ENCODE data around the gene RASA3. TPM values are rescaled to one million over a fixed set of nuclear protein-coding genes. Genes with fewer than 3 reads are reported as not detected.

RASA3 gene
- total RNA-seq, 2 donors from 2014 or later, result 6.5 to 9.0 TPM

GRCh38 chr13:113967206-113967720 is 165.2 kb downstream of the RASA3 start:
- intact Hi-C loops (cut with DNase I, micrococcal nuclease), result no loop called here
- DNase-seq (no peak), ATAC-seq (no peak)

GRCh38 chr13:113965968-113966884 is 166.2 kb downstream of the RASA3 start:
- DNase-seq (no peak), ATAC-seq (no peak)
- intact Hi-C loops (cut with DNase I, micrococcal nuclease), result no loop called here

DNA sequence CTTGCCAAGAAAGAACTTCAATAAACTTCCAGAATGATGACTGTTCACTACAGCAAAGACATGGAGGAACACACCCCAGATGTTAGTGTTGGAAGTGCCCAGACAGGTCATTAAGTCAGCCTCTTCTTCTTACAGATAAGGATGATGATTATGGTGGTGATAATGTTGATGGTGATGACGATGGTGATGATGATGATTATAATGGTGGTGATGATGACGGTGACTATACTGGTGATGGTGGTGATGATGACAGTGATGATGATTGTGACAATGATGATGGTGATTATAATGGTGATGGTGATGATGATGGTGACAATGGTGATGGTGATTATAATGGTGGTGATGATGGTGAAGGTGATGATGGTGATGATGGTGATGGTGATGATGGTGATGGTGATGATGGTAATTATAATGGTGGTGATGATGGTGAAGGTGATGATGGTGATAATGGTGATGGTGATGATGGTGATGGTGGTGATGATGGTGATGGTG is 167.0 kb downstream of the RASA3 start:
- DNase-seq (no peak), ATAC-seq (no peak)
- intact Hi-C loops (cut with DNase I, micrococcal nuclease), result no loop called here

DNA sequence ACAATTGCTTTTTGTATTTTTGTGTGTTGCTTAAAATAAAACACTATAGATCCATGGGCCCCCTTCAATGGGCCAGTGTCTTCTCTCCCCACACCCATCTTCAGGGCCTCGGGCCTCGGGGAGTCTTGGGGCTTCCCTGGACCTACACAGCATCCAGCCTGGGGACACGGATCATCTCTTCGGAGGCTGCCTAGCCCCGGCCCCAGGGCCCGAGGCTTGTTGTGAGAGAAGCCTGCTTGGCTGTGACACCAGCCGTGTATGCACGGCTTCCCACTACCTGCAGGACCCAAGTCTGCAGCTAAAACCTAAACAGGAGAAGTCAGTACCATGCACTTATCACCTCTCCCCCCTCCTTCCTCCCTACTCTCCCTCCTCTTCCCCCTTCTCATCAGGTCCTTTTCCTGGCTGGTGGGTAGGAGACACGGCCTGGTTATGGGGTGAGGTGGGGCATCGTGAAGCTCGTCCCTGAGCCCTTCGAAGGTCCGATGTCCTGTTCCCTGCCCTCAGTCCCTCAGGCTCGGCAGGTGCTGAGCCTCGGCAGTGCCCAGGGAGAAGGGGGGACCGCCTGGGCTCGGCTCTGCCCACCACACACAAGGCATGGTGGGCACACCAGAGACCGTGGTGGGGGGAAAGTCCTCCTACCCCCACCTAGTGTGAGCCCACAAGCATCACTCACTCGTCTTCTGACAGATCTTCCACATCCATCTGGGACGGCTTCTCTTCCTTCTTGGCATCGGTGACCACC is 168.0 kb downstream of the RASA3 start:
- no peak for ATAC-seq
- DNase-seq, result no peak
- intact Hi-C loops (cut with DNase I, micrococcal nuclease), result no loop called here

DNA sequence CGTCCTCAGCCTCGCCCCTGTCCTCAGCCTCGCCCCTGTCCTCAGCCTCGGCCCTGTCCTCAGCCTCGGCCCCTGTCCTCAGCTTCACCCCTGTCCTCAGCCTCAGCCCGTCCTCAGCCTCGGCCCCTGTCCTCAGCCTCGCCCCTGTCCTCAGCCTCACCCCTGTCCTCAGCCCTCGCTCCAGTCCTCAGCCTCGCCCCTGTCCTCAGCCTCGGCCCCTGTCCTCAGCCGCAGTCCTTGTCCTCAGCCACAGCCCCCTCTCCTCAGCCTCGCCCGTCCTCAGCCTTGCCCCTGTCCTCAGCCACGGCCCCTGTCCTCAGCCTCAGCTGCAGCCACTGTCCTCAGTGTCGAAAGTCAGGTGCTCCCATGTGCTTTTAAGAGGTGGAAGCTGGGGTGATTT is 169.0 kb downstream of the RASA3 start:
- intact Hi-C loops (cut with DNase I, micrococcal nuclease), result no loop called here
- DNase-seq (no peak), ATAC-seq (no peak)

DNA sequence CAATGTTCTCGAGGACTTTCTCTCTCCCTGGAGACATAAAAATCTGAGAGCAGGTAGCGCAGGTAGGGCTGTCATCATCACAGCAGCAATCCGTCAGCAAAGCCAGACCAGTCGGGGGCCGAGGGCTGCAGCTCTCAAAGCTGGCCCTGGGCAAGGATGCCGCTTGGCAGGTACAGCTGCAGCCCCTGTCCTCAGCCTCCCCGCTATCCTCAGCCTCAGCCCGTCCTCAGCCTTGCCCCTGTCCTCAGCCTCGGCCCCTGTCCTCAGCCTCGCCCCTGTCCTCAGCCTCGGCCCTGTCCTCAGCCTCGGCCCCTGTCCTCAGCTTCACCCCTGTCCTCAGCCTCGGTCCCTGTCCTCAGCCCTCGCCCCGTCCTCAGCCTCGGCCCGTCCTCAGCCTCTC is 169.4 kb downstream of the RASA3 start:
- no peak for ATAC-seq
- intact Hi-C loops (cut with DNase I, micrococcal nuclease), result no loop called here
- DNase-seq, result no peak

- intact Hi-C loops (cut with DNase I, micrococcal nuclease), result no loop called here
- ATAC-seq (no peak), DNase-seq (no peak)
These were observed 170.0 kb downstream of the RASA3 start for GRCh38 chr13:113962386-113962785.

DNA sequence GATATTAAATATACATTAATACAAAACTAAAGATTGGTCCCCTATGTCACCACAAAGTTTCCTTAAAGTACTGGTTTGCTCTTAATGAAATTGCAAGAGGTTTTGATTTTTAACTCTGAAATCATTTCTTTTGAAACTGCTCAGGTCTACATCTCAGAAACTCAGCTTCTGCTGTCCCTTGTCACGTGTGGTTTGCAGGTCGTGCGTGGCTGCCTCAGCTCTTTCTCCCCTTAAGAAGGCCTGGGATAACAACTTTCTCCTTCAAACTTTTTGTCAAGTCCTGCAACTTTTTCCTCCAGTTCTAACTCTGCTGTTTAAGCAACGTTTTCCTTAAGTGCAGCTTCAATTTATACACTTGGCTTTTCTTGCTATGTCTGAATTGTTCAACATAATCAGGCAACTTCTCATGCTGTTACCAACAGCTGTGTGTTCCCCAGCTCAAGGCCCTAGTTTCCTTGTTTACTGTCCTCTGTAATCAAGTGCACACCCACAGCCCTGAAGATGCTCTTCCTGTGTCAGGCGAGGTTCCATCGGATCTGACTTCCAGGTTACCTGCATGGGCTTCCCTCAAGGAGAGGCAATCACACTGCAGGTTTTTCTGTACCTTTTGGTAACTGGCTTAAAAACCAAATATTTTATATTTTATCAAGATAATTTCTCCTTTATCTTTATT is 172.0 kb downstream of the RASA3 start:
- DNase-seq, result peak in 1 of 2 donors; percentile 2
- intact Hi-C loops (cut with DNase I, micrococcal nuclease), result no loop called here
- ATAC-seq, result peak; percentile 71

- intact Hi-C loops (cut with DNase I, micrococcal nuclease), result no loop called here
- DNase-seq (no peak), ATAC-seq (no peak)
These were observed 173.2 kb downstream of the RASA3 start for GRCh38 chr13:113959198-113959597.

DNA sequence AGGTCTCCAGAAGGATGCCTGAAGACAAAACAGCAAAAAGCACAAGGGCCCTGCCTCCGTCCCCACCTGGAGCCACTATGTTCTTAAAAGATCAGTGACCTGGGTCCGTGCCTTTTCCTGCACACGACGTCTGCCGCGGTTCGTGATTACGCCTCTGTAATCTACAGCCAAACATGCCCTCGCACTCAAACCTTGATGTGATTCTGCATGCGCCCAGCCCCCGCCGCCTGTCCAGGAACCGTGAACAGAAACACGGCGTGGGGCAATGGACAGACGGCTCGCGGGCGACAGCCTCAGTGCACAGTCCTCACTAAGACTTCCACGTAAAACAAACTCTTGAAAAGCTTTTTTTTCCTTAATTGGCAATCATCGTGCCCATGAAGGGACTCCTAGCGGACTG is 174.1 kb downstream of the RASA3 start:
- intact Hi-C loops (cut with DNase I, micrococcal nuclease), result no loop called here
- ATAC-seq, result no peak
- no peak for DNase-seq

DNA sequence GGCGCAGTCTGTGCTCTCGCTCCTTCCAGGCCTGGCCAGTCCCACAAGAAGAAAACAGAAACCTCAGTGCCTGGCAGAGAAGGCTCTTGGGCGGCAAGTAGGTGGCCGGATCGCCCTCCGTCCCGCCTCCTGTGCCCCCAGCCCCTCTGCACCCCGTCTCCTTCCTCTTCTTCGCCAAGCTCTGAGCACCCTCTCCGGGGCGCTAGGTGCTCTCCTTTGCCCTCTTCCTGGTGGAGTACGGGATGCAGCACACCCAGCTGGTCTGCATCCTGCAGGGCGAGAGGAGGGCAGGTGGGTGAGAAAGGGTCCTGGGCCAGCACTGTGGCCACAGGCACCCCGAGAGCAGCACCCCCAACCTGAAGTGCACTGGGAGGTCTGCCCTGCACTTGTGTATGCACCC is 175.9 kb downstream of the RASA3 start:
- ATAC-seq, result no peak
- intact Hi-C loops (cut with DNase I, micrococcal nuclease), result no loop called here
- no peak for DNase-seq

- intact Hi-C loops (cut with DNase I, micrococcal nuclease), result no loop called here
- ATAC-seq, result no peak
- no peak for DNase-seq
These were observed 176.7 kb downstream of the RASA3 start for GRCh38 chr13:113955691-113956090.

DNA sequence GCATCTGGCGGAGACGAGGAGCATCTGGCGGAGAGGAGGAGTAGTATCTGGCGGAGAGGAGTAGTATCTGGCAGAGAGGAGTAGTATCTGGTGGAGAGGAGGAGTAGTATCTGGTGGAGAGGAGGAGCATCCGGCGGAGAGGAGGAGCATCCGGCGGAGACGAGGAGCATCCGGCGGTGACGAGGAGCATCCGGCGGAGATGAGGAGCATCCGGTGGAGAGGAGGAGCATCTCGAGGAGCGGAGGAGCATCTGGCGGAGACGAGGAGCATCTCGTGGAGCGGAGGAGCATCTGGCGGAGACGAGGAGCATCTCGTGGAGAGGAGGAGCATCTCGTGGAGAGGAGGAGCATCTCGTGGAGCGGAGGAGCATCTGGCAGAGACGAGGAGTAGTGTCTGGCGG is 177.2 kb downstream of the RASA3 start:
- ATAC-seq, result no peak
- DNase-seq, result no peak
- intact Hi-C loops (cut with DNase I, micrococcal nuclease), result no loop called here

DNA sequence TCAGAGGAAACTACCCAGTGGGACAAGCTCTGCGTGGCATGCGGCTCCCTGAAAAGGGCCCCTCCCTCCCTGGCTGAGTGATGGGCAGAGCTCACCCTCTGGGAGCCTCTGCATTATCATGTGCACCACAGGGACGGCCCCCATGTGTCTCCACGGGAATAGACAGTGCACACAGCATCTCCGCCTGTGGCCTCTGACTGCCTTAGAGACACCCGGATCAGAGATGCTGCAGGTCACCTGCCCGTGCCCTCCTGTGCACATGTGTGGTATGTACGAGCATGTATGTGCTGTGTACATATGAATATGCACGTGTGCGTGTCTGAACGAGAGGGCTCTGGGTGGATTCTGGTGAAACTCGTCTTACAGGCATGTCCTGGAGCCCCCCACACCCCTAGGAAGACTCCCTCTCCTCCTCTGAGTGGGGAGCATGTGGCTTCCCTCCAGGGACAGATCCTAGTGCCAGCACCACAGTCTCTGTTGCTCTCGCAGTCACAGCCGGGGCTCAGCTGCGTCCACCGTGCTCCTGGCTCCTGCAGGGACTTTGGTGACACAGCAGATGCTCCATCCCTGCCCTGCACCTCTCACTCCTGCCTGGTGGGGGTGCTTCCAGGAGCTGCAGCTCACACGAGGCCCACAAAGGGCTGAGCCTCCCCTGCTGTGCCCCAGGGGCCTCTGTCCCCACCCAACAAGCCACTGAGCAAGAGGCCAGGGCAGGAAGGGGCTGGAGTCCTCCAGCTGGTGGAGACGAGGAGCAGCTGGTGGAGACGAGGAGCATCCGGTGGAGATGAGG is 178.2 kb downstream of the RASA3 start:
- no peak for ATAC-seq
- no peak for DNase-seq
- intact Hi-C loops (cut with DNase I, micrococcal nuclease), result no loop called here

- intact Hi-C loops (cut with DNase I, micrococcal nuclease), result no loop called here
- DNase-seq (no peak), ATAC-seq (no peak)
These were observed 178.9 kb downstream of the RASA3 start for GRCh38 chr13:113953561-113953960.

DNA sequence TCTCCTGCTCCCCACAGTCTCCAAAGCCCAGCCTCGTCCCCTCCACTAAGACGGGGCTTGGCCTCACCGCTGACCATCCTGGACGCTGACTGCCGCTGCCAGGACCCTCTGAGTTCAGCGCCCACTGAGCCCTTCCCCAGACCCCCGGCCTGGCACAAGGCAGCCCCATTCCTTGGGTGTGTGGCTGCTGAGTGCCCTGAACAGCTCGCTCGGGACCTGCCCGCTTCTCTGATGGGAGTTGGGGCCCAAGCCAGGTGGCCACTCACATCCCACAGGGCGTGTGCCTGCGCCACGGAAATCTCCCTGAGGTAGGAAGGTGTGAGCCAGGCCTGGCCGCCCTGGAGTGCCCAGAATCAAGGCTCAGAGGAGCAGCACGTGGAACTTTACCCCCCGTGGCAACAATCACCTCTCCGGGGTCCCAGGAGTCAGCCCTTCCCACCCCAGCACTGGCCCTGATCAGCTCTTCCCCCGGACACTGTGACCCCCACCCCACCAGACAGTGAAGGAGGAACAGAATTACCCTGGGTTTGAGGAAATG is 179.4 kb downstream of the RASA3 start:
- no peak for ATAC-seq
- DNase-seq, result no peak
- intact Hi-C loops (cut with DNase I, micrococcal nuclease), result no loop called here

GRCh38 chr13:113952151-113952982 is 180.1 kb downstream of the RASA3 start:
- DNase-seq (no peak), ATAC-seq (no peak)
- intact Hi-C loops (cut with DNase I, micrococcal nuclease), result no loop called here

Data from left colon (tissue), 2 donors.